Prostate gland (tissue), 2 donors: ENCODE measurements around the gene SH3BP4. TPM values are rescaled to one million over a fixed set of nuclear protein-coding genes. Genes with fewer than 3 reads are reported as not detected.

Experiments
- DNase-seq: peaks from one replicate; pipeline ENCODE4 v3.0.0-alpha.2; 2019; ENCODE audit warnings: low spot score
- H3K27ac ChIP-seq, 2 donors: fragments of 200-600 bp; sonication (generic); 2 replicates each; pipeline ENCODE4 v1.5.1; 2017 to 2019
- H3K27me3 ChIP-seq: fragments of 200-600 bp; sonication (generic); replicated peaks from 2 replicates; pipeline ENCODE4 v1.5.1; 2019; ENCODE audit not compliant: insufficient read depth
- H3K36me3 ChIP-seq, 2 donors: fragments of 200-600 bp; sonication (generic); 1 replicate in 1 of 2; 2 replicates in 1 of 2; pipeline versions ENCODE4 v1.5.1 to v1.8.1; 2017 to 2019
- H3K4me1 ChIP-seq: fragments of 200-600 bp; sonication (generic); replicated peaks from 2 replicates; pipeline ENCODE4 v1.5.1; 2019
- H3K4me3 ChIP-seq, 2 donors: fragments of 200-600 bp; sonication (generic); 2 replicates each; pipeline ENCODE4 v1.5.1; 2017 to 2019
- H3K9me3 ChIP-seq: fragments of 200-600 bp; sonication (generic); 2 replicates; pipeline ENCODE4 v1.5.1; 2017
- CTCF ChIP-seq, 4 experiments: fragments of 200-600 bp in 2 of 4; fragments of 450-650 bp in 2 of 4; sonication (generic) in 2 of 4; IDR thresholded peaks; 1 replicate in 3 of 4; 2 replicates in 1 of 4; pipeline ENCODE4 v1.5.1; 2016 to 2019; ENCODE audit warnings: antibody characterized with exemption in 4 of 4, mild to moderate bottlenecking in 2 of 4, moderate library complexity in 2 of 4
- POLR2A ChIP-seq: fragments of 450-650 bp; IDR thresholded peaks from one replicate; pipeline ENCODE4 v1.6.1; 2016; ENCODE audit warnings: antibody characterized with exemption, mild to moderate bottlenecking
- POLR2AphosphoS5 ChIP-seq: sonication (generic); formaldehyde crosslinking; IDR thresholded peaks from one replicate; pipeline ENCODE4 v1.6.1; 2017; ENCODE audit warnings: antibody characterized with exemption
- WGBS: methylation state at CpG from one replicate; pipeline ENCODE4 v1.1.5; 2018; 5-methylcytosine and 5-hydroxymethylcytosine counted together
- intact Hi-C: fragments of 100-400 bp; cut with DNase I; formaldehyde crosslinking; loops from one replicate; pipeline ENCODE4 v1.14.2; 2022
- total RNA-seq, 2 donors: library from RNA; depleted of rRNA; stranded (reverse); fragments of >200 nt; gene quantifications; one replicate each; pipeline ENCODE4 v1.1.0, GENCODE V29; 2016

Gene SH3BP4
- total RNA-seq, 2 donors from 2014 or later: 86.7 to 134 TPM

- Histone ChIP-seq H3K4me3 (no peak overlapping the region), H3K27ac (peak overlapping the region; percentile 58 to 63), H3K9me3 (no peaks in the 10 kb centered on the region), H3K27me3 (no peaks in the 10 kb centered on the region), H3K4me1 (peaks cover 14% of the 10 kb centered on the region), H3K36me3 (peaks cover 0 to 6% of the 10 kb centered on the region in 2 donors)
- no peak for DNase-seq
- intact Hi-C loops: no loop called here
- 74% methylated on average over 21 of the region's 22 CpGs for WGBS
- TF ChIP-seq CTCF (IDR thresholded peaks at IDR 0.05) (no peak), POLR2AphosphoS5 (peak; percentile 14), POLR2A (no peak)
Observed at GRCh38 chr2:235043762-235044500, 92.1 kb downstream of the SH3BP4 start.

- WGBS: 72% methylated on average over 32 of the region's 32 CpGs
- DNase-seq: no peak
- Histone ChIP-seq H3K4me1 (peaks cover 14% of the 10 kb centered on the region), H3K27me3 (no peaks in the 10 kb centered on the region), H3K36me3 (peaks cover 0 to 6% of the 10 kb centered on the region in 2 donors), H3K27ac (peak overlapping the region; percentile 58 to 63), H3K9me3 (no peaks in the 10 kb centered on the region), H3K4me3 (no peak overlapping the region)
- intact Hi-C loops: no loop called here
- TF ChIP-seq CTCF (IDR thresholded peaks at IDR 0.05) (no peak), POLR2AphosphoS5 (no peak), POLR2A (no peak)
Observed at GRCh38 chr2:235044501-235045271, 92.9 kb downstream of the SH3BP4 start.

- intact Hi-C loops: no loop called here
- Histone ChIP-seq H3K27me3 (no peaks in the 10 kb centered on the region), H3K36me3 (peaks cover 0 to 6% of the 10 kb centered on the region in 2 donors), H3K9me3 (no peaks in the 10 kb centered on the region), H3K27ac (peak overlapping the region; percentile 58 to 63), H3K4me3 (no peak overlapping the region), H3K4me1 (peaks cover 14% of the 10 kb centered on the region)
- 51% methylated on average over 15 of the region's 15 CpGs for WGBS
- no peak for DNase-seq
- TF ChIP-seq POLR2AphosphoS5 (no peak), POLR2A (no peak)
Observed at GRCh38 chr2:235045336-235045972, 93.6 kb downstream of the SH3BP4 start.

- DNase-seq: no peak
- WGBS: 85% methylated on average over 9 of the region's 9 CpGs
- peaks cover 18% of the 10 kb centered on the region for H3K4me1 ChIP-seq
- peaks cover 0 to 6% of the 10 kb centered on the region in 2 donors for H3K36me3 ChIP-seq
- no peak for TF ChIP-seq CTCF (IDR thresholded peaks at IDR 0.05)
- no peak for TF ChIP-seq POLR2AphosphoS5
- no peak for TF ChIP-seq POLR2A
- peak overlapping the region; percentile 58 to 63 for H3K27ac ChIP-seq
- intact Hi-C loops: no loop called here
- no peaks in the 10 kb centered on the region for H3K9me3 ChIP-seq
- no peaks in the 10 kb centered on the region for H3K27me3 ChIP-seq
- H3K4me3 ChIP-seq: no peak overlapping the region
Observed at GRCh38 chr2:235045973-235046343, 94.1 kb downstream of the SH3BP4 start.

GRCh38 chr2:235046589-235046988 is 94.8 kb downstream of the SH3BP4 start:
- Histone ChIP-seq H3K4me3 (no peak overlapping the region), H3K36me3 (peaks cover 0 to 6% of the 10 kb centered on the region in 2 donors), H3K4me1 (peaks cover 24% of the 10 kb centered on the region), H3K27ac (peak overlapping the region in 1 of 2 donors; percentile 57), H3K27me3 (no peaks in the 10 kb centered on the region), H3K9me3 (no peaks in the 10 kb centered on the region)
- 93% methylated on average over 5 of the region's 5 CpGs for WGBS
- no peak for DNase-seq
- intact Hi-C loops: no loop called here
- TF ChIP-seq POLR2A (no peak), CTCF (IDR thresholded peaks at IDR 0.05) (no peak), POLR2AphosphoS5 (no peak)
